ENCODE data around the gene KIF5A.
A peak's percentile ranks its signal among the peaks of the same experiment; 100 is the strongest.

Gene KIF5A

DNA sequence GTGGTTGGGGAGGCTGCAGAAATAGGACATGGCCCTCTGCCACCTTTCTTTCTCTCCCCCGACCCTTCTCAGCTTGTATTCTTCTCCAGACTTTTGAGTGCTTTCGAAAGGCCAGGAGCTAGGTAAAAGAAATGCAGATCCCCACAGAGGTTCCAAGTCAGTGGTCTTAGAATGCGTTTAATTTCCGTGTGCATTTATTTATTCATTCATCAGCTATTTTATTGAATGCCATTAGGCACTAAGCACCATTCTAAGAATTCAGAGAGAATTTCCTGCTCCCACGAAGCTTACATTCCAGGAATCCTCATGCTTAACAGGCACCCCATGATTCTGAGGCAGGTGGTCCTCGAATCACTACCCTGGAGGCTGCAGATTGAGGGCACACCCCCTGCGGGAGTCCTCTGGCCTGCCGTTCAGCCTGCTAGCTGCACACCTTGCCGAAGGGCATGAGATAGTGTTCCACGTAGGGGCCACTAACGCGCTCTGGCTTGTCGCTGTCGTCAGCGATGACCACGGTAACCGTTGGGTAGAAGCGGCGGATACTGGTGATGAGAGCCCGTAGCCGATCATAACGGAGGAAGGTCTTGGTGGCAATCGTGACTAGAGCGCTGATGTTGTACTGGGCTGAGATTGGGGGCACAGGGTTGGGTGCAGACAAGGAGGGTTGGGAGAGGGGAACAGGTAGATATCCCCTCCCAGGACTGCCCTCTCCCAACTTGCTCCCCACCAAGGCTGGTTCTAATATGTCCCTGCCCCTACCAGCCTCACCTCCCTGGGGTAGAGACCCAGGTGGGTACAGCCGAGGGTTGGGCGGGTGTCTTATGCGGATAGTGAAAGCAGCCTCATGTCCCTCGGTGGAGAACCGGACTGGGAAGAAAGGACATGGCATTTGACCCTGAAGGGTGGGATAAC is 78.7 kb downstream of the KIF5A start:
- in situ Hi-C loops (cut with HindIII; ENCODE audit: low pct_unique_long_range_greater_than_20kb, low sequenced_read_pairs) = no loop called here
- DNase-seq (ENCODE audit: low read depth in 1 of 2, low spot score in 1 of 2) = no peak
- no peak for TF ChIP-seq JUND (IDR thresholded peaks at IDR 0.05; ENCODE audit: low read depth)

DNA sequence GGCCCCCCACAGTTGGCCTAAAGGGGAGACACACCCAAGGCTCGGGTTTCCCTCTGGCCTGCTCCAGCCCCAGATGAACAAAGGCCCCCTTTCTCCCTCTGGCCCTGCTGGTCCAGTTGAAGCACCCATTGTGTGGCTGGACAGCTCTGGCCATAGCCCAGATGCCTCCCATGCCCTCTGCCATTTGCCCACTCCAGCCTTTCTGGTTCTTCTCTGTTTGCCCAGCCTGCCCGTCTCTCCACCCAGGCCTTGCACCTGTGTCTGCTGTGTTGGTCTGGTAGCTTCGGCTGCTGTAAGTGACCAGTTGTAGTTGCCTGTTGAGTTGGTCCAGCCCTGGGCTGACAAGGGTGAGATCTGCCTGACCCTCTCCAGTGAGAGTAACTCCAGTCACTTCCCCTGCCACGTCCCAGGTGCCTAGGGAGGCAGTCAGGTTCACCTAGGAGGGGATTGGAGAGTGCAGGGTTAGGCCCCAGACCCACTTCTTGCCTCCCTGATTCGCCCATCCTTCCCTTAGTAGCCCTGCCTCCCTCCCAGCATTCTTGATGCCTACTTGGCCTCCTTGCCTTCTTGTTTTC is 80.1 kb downstream of the KIF5A start:
- no peak for DNase-seq (ENCODE audit: low read depth in 1 of 2, low spot score in 1 of 2)
- no peak for TF ChIP-seq JUND (IDR thresholded peaks at IDR 0.05; ENCODE audit: low read depth)
- in situ Hi-C loops (cut with HindIII; ENCODE audit: low pct_unique_long_range_greater_than_20kb, low sequenced_read_pairs) = no loop called here

DNA sequence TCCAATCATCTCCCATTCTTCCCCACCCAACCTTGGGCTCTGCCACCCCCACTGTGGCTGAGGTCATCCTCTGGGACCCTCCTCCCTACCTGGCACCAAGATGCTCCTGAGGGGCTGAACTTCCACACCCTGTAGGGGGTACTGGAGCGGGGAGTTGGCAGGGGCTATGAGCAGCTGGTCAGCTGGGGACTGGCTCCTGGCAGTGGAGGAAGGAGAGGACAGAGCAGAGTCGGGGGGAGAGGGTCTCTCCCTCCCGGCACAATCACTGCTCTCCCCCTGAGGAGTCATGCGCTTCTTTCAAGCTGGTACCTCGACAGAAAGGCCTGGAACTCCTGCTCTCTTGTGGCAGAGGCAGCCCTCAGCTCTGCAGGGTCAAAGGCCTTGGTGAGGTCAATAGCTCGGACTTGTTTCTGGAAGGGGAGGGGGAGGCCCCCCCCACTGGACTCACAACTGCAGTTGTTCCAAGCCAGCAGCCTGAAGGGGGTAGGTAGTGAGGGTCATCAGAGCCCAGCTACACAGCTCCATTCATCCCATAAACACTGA is 81.1 kb downstream of the KIF5A start:
- in situ Hi-C loops (cut with HindIII; ENCODE audit: low pct_unique_long_range_greater_than_20kb, low sequenced_read_pairs) = no loop called here
- no peak for TF ChIP-seq JUND (IDR thresholded peaks at IDR 0.05; ENCODE audit: low read depth)
- DNase-seq (ENCODE audit: low read depth in 1 of 2, low spot score in 1 of 2) = no peak

DNA sequence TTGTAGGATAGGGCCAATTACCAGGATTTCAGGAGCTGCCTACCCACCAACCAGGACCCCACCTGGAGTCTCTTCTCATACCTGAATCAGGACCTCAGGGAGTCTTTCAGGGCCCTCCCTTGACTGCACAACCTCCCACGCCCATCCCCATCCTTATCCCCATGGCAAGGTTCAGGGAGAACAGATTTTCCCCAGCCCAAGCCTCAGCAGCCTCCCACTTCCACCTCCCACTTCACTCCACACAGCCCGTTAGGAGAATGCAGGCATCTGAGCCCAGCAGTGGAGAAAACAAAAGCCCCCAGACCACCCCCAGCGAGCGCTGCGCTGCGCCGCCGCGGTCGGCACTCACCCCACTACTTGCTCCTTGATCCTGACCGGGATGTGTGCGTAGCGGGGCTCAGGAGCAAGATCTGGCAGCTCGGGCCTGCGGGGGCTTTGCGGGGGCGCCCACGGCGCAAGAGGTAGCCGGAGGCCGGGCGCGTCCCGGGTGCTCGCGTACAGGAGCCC is 81.8 kb downstream of the KIF5A start:
- in situ Hi-C loops (cut with HindIII; ENCODE audit: low pct_unique_long_range_greater_than_20kb, low sequenced_read_pairs) = no loop called here
- no peak for DNase-seq (ENCODE audit: low read depth in 1 of 2, low spot score in 1 of 2)
- TF ChIP-seq JUND (IDR thresholded peaks at IDR 0.05; ENCODE audit: low read depth) = no peak

DNA sequence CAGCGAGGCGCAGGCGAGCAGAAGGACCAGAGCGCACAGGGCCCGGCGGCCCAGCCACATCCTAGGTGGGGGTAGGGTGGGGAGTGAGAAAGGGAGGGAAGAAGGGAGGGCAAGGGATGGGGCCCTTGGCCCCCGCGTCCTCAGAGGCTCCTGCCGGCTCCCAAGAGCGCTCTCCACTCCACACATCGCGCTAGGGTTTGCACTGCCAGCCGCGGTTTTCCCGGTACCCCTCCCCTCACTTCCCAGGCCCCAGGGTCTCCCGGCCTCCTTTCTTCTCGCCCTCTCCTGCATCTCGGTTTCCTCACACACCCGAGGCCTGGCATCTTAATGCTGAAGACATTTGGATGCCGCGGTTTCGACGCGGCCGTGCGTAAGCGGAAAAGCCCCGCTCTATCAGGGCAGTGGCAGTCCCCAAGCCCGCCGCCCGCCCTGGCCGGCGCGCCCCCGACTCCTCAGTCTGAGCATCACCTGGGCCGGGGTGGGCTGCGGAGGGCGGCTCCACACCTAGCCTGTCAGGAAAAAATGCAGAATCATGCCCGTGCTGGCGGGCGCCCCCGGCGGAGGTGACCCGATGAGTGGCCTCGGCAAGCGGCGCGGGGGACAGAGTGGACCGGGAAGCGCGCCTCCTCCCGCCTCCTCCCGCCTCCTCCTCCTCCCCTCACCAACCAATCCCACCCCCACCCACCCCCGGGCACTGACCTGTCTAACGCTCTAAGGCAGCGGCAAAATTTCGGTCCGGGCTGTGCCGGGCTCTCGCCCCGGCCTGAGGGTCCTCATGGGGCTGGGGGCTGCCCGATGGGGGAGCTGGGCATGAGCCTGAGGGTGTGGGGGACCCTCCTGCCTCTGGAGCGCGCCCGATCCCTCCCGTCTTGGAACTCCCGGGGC is 82.5 kb downstream of the KIF5A start:
- in situ Hi-C loops (cut with HindIII; ENCODE audit: low pct_unique_long_range_greater_than_20kb, low sequenced_read_pairs) = no loop called here
- peak in 1 of 2 experiments; percentile 11 for DNase-seq (ENCODE audit: low read depth in 1 of 2, low spot score in 1 of 2)
- TF ChIP-seq JUND (IDR thresholded peaks at IDR 0.05; ENCODE audit: low read depth) = no peak

- in situ Hi-C loops (cut with HindIII; ENCODE audit: low pct_unique_long_range_greater_than_20kb, low sequenced_read_pairs) = no loop called here
- no peak for TF ChIP-seq JUND (IDR thresholded peaks at IDR 0.05; ENCODE audit: low read depth)
- DNase-seq (ENCODE audit: low read depth in 1 of 2, low spot score in 1 of 2) = peak; percentile 71 to 73
Measured at GRCh38 chr12:57632958-57633840, 83.4 kb downstream of the KIF5A start, which contains the start of gene B4GALNT1. TSS of gene B4GALNT1 (minus strand) at chr12:57633201. CDS start at chr12:57632132, 1,069 bp downstream.

Measured in T47D (cell line).